ENCODE data around the gene C1QTNF6.
A peak's percentile ranks its signal among the peaks of the same experiment; 100 is the strongest.

- no peak for TF ChIP-seq CTCF (IDR thresholded peaks at IDR 0.05; ENCODE audit: low read depth, low read length, missing input control)
- TF ChIP-seq TAF1 (conservative IDR thresholded peaks at IDR 0.05), result no peak
- TF ChIP-seq, protein P1, sequence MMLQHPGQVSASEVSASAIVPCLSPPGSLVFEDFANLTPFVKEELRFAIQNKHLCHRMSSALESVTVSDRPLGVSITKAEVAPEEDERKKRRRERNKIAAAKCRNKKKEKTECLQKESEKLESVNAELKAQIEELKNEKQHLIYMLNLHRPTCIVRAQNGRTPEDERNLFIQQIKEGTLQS (IDR thresholded peaks at IDR 0.05), result no peak
- TF ChIP-seq RAD21 (IDR thresholded peaks at IDR 0.05), result peak in 1 of 2 donors; percentile 18
- TF ChIP-seq GABPA (IDR thresholded peaks at IDR 0.05 in 1 of 2, conservative IDR thresholded peaks at IDR 0.05 in 1 of 2), result no peak
- no peak for TF ChIP-seq MAX (IDR thresholded peaks at IDR 0.05)
- TF ChIP-seq, protein P2, sequence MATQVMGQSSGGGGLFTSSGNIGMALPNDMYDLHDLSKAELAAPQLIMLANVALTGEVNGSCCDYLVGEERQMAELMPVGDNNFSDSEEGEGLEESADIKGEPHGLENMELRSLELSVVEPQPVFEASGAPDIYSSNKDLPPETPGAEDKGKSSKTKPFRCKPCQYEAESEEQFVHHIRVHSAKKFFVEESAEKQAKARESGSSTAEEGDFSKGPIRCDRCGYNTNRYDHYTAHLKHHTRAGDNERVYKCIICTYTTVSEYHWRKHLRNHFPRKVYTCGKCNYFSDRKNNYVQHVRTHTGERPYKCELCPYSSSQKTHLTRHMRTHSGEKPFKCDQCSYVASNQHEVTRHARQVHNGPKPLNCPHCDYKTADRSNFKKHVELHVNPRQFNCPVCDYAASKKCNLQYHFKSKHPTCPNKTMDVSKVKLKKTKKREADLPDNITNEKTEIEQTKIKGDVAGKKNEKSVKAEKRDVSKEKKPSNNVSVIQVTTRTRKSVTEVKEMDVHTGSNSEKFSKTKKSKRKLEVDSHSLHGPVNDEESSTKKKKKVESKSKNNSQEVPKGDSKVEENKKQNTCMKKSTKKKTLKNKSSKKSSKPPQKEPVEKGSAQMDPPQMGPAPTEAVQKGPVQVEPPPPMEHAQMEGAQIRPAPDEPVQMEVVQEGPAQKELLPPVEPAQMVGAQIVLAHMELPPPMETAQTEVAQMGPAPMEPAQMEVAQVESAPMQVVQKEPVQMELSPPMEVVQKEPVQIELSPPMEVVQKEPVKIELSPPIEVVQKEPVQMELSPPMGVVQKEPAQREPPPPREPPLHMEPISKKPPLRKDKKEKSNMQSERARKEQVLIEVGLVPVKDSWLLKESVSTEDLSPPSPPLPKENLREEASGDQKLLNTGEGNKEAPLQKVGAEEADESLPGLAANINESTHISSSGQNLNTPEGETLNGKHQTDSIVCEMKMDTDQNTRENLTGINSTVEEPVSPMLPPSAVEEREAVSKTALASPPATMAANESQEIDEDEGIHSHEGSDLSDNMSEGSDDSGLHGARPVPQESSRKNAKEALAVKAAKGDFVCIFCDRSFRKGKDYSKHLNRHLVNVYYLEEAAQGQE (IDR thresholded peaks at IDR 0.05), result no peak
- no peak for TF ChIP-seq HNF4G (IDR thresholded peaks at IDR 0.05)
- TF ChIP-seq RXRA (IDR thresholded peaks at IDR 0.05), result peak in 1 of 2 donors; percentile 46
- no peak for TF ChIP-seq YY1 (IDR thresholded peaks at IDR 0.05)
Measured at GRCh38 chr22:37176464-37177061, 11.5 kb downstream of the C1QTNF6 start.
